HG02623 (cell line): ENCODE data around the gene LIMD2.
"Not testable (repeated sequence)": the region's sequence is repeated elsewhere in the genome, so short reads cannot be mapped to it uniquely, and the experiment has no call there.

Experiments used
- ATAC-seq: cut with Tn5 transposase; IDR thresholded peaks from one replicate; pipeline ENCODE4 v1.9.1; 2021; ENCODE audit warnings: moderate library complexity; ENCODE audit not compliant: unreplicated experiment

LIMD2 gene

DNA sequence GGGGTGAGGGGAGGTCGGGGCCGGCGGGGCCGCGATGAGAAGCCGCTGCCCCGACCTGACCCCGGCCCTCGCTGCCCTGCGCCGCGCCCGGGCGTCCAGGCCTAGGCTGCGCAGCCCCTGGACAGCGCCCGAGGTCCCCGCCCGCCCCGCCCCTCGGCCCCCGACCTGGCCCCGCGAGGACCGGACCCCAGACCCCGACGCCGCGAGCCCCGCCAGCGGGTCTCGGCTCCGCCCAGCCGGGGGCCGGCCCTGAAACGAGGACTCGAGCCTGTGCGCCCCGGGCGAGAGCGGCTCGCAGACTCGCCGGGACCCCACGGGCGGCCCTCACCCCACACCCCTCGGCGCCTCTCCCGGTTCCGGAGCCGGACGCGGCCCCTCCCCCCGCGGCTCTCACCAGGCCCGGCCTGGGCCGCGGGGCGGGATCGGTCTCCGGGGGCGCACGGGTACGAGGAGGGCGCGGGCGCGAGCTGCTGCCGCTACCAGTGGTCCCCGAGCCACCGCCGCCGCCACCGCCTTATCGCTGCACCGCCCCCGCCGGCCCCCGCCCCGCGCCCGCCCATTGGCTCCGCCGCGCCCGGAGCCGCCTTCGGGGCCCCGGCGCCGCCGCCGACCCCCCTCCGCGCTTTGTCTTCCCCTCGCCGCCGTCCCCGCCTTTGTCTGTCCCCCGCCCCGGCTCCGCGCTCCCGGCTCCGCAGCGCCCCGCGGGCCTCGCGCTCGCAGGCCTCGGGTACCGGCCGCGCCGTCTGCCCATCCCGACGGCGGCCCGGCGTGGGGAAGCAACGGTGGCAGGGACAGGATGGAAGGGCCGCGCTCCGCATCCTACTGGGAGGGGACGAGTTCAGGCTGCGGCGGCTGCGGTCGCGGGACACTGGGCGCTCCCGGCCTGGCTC is at the start of gene LIMD2:
TSS of gene LIMD2 (minus strand) at position 488 of the 890 bp plus-strand sequence. CDS start 827 bp downstream, outside the sequence.
- ATAC-seq = peak; percentile 10

DNA sequence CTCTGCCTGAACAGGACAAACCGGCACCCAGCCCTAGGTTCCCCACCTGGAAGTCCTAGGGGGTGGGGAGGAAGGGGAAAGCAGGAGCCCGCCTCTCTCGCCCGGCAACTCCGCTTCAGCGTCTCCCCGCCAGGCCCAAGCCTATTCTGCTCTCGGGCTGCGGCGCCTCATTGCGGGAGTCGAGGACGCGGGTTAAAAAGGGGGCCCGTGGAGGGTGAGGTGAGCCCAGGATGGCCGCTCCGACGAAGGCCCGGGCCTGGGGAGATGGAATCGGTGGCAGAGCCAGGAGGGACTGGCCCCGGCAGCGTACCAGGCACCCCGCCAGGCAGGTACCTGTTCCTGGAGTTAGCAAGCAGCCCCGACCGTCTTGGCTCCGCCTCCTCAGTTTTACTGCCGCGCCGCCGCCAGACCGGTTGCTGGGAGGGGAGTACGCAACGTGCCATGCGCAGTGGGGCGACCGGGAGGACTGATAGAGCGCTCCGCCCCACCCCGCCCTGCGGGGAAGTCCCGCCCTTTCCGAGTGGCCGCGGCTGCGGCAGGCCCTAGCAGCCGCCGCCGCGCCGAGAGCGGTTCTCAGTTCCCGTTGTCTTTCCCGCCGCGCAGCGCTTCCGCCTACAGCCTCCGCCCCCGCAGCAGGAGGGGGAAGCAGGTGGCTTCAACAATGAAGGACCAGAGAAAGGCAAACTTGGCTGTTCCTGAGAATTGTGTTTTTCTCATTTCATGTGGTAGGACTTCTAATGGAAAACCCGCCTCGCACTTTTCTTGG is 41.7 kb upstream of the LIMD2 start, which contains the start of gene STRADA:
TSS of gene STRADA (minus strand) at position 392 of the 766 bp plus-strand sequence. CDS start 13,430 bp downstream, outside the sequence.
- peak; percentile 88 for ATAC-seq

DNA sequence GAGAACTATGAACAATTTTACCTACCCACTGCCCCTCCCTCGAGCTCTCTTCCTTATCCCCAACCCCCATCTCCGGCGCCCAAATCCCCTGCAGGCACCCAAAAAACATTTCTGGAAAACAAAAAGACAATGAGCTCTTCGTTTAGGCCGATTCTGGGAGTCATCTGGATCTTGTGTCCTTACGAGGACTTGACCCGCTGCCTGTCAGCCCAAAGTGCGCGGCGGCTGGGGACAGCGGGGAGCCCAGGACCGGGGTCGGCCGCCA is 41.1 kb upstream of the LIMD2 start:
- no peak for ATAC-seq

GRCh38 chr17:63740464-63741142 is 40.7 kb upstream of the LIMD2 start:
- no peak for ATAC-seq

DNA sequence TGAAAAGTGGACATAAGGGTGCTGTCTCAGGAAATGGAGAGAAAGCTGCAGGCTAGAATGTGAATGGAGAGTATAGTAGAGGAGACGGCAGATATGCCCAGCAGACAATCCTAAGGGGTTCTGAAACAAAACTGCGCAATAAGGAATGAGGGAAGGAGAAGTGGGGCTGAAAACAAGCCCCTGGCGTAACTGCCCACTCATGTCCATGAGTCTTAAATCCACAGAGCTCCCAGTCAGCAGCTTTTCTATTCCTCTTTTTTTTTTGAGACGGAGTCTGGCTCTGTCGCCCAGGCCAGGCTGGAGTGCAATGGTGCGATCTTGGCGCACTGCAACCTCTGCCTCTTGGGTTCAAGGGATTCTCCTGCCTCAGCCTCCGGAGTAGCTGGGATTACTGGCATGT is 35.8 kb upstream of the LIMD2 start:
- no peak for ATAC-seq

DNA sequence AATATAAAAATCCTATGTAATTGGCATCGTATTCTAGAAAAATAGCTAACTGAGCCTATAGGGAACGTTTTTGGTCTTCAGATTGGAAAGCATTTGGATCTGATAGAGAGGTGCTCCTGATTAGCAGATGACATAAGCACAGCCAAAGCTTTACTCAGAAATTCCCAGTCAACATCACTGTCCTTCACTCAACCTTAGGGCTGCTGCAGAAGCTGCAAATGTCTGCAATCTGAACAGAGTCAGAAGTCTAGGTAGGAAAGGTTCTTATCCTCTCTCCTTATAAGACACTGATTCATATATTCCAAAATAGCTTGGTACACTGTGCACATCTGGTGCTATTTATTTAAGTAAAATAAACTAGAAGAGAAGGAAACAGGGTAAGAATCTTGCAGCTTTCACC is 22.5 kb upstream of the LIMD2 start:
- no peak for ATAC-seq

GRCh38 chr17:63720194-63720593 is 20.3 kb upstream of the LIMD2 start:
- not testable (repeated sequence) for ATAC-seq

DNA sequence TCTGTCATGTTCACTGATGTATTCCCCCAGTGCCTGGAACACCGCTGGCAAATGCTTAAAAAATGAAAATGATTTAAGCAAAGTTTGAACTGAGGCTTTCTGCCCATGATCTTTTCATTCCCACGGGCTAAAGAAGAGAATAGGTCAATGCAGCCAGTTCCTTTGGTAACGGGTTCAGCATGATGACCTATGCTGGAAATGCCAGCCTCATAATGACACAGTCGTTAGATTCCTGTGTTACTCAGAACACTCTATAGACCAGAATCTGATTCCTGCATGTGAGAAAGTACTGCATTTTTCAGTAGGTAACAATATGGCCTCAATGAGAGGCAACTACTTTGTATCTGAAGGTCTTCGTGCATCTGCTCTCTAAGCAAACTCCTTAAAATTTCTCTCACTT is 19.1 kb upstream of the LIMD2 start:
- no peak for ATAC-seq

DNA sequence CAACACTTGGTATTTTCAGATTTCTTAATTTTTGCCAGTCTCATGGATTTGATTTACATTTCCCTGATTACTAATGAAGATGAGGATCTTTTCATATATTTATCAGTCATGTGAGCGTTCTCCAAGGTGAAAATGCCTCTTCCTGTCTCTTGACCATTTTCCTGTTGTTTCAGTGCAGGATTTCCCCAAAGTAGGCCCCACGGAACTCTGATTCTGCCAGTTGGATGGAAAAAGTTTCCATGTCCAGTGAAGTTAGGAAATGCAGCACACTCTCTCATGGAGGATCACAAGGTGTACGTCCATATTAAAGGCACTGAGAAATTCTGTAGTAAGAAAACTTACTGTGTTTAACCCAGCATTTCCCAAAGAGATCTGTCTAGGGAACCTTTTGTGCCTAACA is 16.5 kb upstream of the LIMD2 start:
- ATAC-seq = no peak

DNA sequence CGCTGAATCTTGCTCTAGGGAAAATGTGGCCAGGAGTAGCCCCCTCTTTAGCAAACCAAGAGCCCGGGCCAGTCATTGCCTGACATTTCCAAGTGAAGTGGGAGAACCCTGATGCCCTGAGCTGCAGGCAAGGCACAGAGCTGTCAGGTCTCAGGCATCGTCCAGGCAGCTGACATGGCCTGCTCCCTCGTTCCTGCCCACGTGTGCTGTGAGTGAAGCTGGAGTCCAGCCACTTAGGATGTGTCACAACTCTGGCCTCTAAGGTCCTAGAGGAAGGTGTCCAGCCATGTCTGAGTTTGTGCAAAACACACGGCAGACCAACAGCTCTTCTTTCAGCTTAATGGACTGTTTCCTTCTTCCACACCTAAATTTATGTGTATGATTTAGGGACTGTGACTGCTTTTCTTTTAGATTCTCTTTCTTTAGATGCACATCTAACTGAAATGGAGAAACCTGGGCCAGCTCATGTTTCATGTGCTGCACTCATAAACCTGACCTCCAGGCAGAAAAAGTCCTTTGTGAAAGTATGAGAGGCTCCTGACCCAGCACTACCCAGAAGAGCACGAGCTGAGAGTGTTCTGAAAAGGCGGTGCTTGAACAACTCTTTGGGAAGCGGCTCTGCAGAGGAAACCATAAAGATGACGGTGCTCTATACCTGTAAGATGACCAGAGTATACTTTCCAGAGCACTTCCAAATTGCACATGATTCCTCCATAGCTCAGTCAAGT is 14.8 kb upstream of the LIMD2 start:
- no peak for ATAC-seq

DNA sequence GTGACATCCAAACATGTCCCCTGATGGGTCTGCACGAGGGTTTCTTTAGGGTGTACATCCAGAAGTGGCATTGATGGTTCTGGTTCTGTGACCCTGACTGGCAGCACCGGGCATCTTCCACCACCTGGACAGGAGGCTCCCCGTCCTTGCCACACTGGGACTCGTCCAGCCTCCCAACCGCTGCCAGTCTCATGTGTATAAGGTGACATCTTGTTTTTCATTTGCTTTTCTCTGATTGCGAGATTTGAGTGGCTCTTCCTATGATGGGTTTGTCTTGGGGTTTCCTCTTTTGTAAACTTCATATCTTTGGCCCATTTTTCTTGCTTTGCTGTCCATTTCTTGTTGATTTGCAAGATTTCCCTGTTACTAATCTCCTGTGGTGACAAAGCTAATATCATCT is 9.2 kb upstream of the LIMD2 start:
- no peak for ATAC-seq

- no peak for ATAC-seq
Observed at GRCh38 chr17:63707151-63707550, 7.2 kb upstream of the LIMD2 start.

DNA sequence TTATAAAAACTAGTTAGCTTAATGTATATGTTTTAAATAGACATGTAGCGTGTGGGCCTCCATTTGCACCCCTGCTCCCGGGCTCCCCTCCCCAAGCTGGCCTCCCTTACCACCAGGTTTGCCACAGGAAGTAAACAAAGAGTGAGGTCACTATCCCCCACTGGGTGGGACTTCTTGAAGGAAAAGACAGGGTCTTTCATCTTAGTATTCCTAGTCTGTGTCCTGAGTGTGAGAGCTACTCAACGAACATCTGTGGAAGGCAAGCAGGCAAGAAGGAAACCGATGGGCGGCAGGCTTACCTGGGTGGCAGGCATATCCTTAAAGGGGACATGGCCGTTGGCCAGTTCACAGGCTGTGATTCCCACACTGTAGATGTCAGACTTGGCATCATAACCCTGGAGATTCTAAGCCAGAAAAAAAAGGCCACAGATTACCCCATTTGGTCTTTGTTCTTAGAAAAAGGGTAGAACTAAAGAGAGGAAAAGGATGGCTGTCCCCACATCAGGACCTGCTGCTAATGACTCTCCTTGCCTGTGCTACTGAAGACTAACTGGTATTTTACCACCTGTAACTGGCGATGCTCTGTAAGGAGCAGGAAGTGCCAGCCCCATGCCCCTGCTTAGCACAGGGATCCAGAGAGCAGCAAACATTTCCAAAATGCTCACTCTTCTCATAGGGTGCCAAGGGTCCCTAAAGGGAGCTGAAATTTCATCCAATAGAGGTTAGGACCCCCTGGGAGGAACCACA is 6.6 kb upstream of the LIMD2 start:
- ATAC-seq = no peak

DNA sequence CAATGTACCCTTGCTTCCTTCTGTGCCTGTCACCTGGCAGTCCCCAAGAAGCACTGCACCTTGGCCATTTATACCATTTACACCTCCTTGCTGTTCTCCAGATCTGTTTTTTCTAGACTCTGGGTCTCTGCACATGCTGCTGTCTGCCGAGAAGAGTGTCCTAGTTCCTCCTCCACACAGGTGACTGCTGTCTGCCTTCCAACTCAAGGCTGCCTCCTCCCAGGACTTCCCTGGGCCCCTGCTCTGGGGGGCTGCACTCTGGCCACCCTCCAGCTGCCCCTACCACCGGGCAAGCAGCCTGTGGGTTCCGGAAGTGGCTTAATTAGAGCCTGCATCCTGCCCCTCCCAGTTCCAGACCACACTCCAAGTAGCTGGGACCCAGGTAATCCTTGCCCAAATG is 5.7 kb upstream of the LIMD2 start:
- no peak for ATAC-seq

- no peak for ATAC-seq
Observed at GRCh38 chr17:63704836-63705235, 4.9 kb upstream of the LIMD2 start.

DNA sequence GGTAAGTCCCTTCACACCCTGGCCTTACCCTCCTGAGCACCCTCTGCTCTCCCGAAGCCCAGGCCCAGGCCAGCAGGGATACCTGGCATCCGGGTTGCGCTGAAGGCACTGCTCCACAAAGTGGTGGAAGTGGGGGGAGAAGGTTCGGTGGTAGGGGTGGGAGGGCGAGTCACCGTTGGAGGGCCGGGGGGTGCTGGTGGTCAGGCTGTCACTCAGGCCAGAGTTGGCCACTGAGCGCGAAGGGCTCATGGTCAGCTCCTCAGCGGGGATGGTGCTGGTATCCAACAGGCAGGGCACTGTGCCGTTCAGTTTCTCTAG is 4.3 kb upstream of the LIMD2 start:
- no peak for ATAC-seq

DNA sequence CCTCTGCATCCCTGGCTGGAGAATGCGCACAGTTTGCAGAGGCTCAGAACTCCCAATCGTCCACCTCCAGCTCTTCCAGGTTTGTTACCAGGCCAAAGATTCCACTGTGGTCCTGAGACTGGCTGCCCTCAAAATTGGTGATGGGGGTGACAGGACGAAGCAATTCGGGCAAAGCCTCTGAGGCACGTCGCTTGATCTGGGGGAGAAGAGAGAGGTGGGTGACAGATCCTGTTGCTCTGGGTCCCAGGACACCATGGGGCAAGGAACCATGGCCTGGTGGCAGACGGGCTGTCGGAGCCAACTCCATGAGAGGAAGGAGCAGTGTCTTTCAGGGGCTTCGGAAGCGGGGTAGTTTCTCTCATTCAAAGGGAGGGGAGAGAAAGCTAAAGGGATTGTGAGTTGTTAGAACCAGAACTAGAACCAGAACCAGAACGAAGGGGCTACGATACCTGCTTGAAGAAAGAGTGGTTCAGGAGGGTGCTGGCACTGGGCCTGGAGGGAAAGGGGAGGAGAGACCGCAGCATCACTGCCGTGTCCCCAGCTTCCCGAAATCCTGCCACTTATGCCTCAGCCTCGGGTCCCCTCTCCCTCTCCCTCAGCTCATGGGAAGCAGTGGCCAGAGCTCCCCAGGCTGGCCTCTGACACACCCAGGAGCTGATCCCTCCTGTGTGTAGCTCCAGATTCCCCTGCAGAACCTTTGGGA is 3.8 kb upstream of the LIMD2 start:
- ATAC-seq = no peak

DNA sequence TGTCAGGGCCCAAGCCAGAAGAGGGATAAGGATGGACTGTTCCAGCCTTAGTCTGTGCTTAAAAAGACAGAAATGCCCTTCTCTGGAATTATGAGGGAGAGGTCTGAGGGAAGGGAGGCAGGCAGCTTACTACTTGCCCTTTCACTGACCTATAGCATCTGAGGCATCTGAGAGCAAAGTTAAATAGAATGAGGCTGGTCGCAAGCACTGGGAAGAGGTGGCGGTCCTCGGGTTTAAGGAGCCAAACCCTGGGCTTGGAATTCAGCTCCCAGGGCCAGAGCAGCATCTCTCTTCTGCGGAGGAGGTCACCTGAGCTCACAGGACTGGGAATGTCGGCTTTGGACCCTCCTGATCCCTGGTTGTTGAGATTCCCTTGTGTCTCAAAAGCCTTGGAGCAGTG is 3.1 kb upstream of the LIMD2 start:
- no peak for ATAC-seq

- ATAC-seq = no peak
Observed at GRCh38 chr17:63702721-63703015, 2.7 kb upstream of the LIMD2 start.
